OCI-LY1 (cell line): Measurements from ENCODE around the gene PRMT7.

Source experiments
- H2AFZ ChIP-seq: fragments of 200-600 bp; sonication (generic), shearing (Covaris generic); 2 replicates; pipeline ENCODE4 v1.6.0; 2014; ENCODE audit warnings: antibody characterized with exemption, mild to moderate bottlenecking, low read length
- H3F3A ChIP-seq: fragments of 200-600 bp; sonication (generic), shearing (Covaris generic); 2 replicates; pipeline ENCODE4 v1.6.0; 2014; ENCODE audit warnings: mild to moderate bottlenecking, antibody characterized with exemption, low read length, moderate library complexity; ENCODE audit not compliant: insufficient read depth
- H3K27ac ChIP-seq: fragments of 200-600 bp; sonication (generic); 2 replicates; pipeline ENCODE4 v1.5.1; 2014; ENCODE audit warnings: low read length, mixed run types, mild to moderate bottlenecking, low read depth; ENCODE audit not compliant: poor library complexity, severe bottlenecking
- H3K27me3 ChIP-seq: fragments of 200-600 bp; sonication (generic); 2 replicates; pipeline ENCODE4 v1.6.0; 2014; ENCODE audit warnings: antibody characterized with exemption, mild to moderate bottlenecking, low read length, moderate library complexity; ENCODE audit not compliant: insufficient read depth
- H3K36me3 ChIP-seq: fragments of 200-600 bp; sonication (generic); 2 replicates; pipeline ENCODE4 v1.6.1; 2014; ENCODE audit warnings: mild to moderate bottlenecking, antibody characterized with exemption, low read length, moderate library complexity, mixed read lengths; ENCODE audit not compliant: insufficient read depth
- H3K4me1 ChIP-seq: fragments of 200-600 bp; sonication (generic); 2 replicates; pipeline ENCODE4 v1.5.1; 2014; ENCODE audit warnings: mild to moderate bottlenecking, low read length, moderate library complexity; ENCODE audit not compliant: insufficient read depth, severe bottlenecking
- H3K4me2 ChIP-seq: fragments of 200-600 bp; sonication (generic), shearing (Covaris generic); 2 replicates; pipeline ENCODE4 v1.6.1; 2014; ENCODE audit warnings: low read length
- H3K4me3 ChIP-seq: fragments of 200-600 bp; sonication (generic); 2 replicates; pipeline ENCODE4 v1.5.1; 2014; ENCODE audit warnings: low read length, low read depth, mild to moderate bottlenecking, mixed read lengths; ENCODE audit not compliant: poor library complexity, severe bottlenecking
- H3K79me2 ChIP-seq: fragments of 200-600 bp; shearing (Covaris generic); 2 replicates; pipeline ENCODE4 v1.6.1; 2016; ENCODE audit warnings: mixed run types, low read length, mixed read lengths; ENCODE audit not compliant: insufficient read depth
- H3K9ac ChIP-seq: fragments of 200-600 bp; sonication (generic), shearing (Covaris generic); 2 replicates; pipeline ENCODE4 v1.6.1; 2014; ENCODE audit warnings: mild to moderate bottlenecking, low read length, mixed read lengths
- H3K9me2 ChIP-seq: fragments of 200-600 bp; sonication (generic), shearing (Covaris generic); 2 replicates; pipeline ENCODE4 v1.6.1; 2014; ENCODE audit warnings: low read depth, mild to moderate bottlenecking, low read length, mixed read lengths
- H3K9me3 ChIP-seq: fragments of 200-600 bp; shearing (Covaris generic); 2 replicates; pipeline ENCODE4 v1.6.1; 2014; ENCODE audit warnings: low read length, mixed read lengths
- H4K20me1 ChIP-seq: fragments of 200-600 bp; sonication (generic), shearing (Covaris generic); 2 replicates; pipeline ENCODE4 v1.6.0; 2016; ENCODE audit warnings: mild to moderate bottlenecking, low read length; ENCODE audit not compliant: insufficient read depth
- CTCF ChIP-seq: fragments of 200-600 bp; sonication (generic), shearing (Covaris generic); IDR thresholded peaks from 2 replicates; pipeline ENCODE4 v1.5.1; 2017; ENCODE audit warnings: mild to moderate bottlenecking, antibody characterized with exemption, low read length, moderate library complexity, mixed read lengths
- EZH2 ChIP-seq: fragments of 200-600 bp; sonication (generic), shearing (Covaris generic); IDR thresholded peaks from 2 replicates; pipeline ENCODE4 v1.8.0; 2017; ENCODE audit warnings: borderline replicate concordance, mixed run types, mild to moderate bottlenecking, antibody characterized with exemption, low read length, moderate library complexity, mixed read lengths

The PRMT7 gene

GRCh38 chr16:68306633-68307032, 4.2 kb upstream of the PRMT7 start:
- TF ChIP-seq CTCF (no peak), EZH2 (no peak)

DNA sequence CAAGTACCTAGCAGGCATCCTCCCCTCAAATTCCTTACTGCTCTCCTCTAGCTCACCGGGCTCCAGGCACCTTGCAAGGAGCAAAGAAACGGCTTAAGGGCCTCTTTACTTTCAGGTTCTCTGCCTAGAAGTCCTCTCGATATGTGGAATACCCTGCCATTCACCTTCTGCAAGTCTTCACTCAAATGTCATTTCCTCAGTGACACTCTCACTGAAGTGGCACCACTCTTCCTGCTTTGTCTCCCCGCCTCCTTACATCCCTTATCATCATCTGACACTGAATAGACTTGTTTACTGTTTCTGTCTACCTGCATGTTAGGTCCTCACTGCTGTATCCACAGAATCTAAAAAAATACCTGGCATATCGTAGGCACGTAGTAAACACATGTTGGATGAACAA, 1.0 kb upstream of the PRMT7 start:
- Histone ChIP-seq H2AFZ (no peak overlapping the region), H3K9me3 (no peaks in the 10 kb centered on the region), H3K9ac (peak overlapping the region; percentile 82), H4K20me1 (no peaks in the 10 kb centered on the region), H3F3A (no peaks in the 10 kb centered on the region), H3K9me2 (no peaks in the 10 kb centered on the region), H3K4me3 (peak overlapping the region; percentile 83), H3K4me2 (peak overlapping the region; percentile 92), H3K79me2 (peaks cover 29% of the 10 kb centered on the region), H3K36me3 (peaks cover 51% of the 10 kb centered on the region), H3K27ac (peak overlapping the region; percentile 61), H3K27me3 (no peaks in the 10 kb centered on the region), H3K4me1 (peaks cover 36% of the 10 kb centered on the region)
- TF ChIP-seq EZH2 = no peak
- no peak for TF ChIP-seq CTCF

More at GRCh38 chr16:68306633-68307032, 4.2 kb upstream of the PRMT7 start:
- H4K20me1 ChIP-seq = no peaks in the 10 kb centered on the region
- peaks cover 72% of the 10 kb centered on the region for H3K36me3 ChIP-seq
- no peaks in the 10 kb centered on the region for H3K27me3 ChIP-seq
- no peak overlapping the region for H2AFZ ChIP-seq
- peaks cover 14% of the 10 kb centered on the region for H3K4me1 ChIP-seq
- H3K27ac ChIP-seq = no peak overlapping the region
- H3K79me2 ChIP-seq = peaks cover 12% of the 10 kb centered on the region; the same call in 1 of the 2 replicates
- no peak overlapping the region for H3K4me3 ChIP-seq
- peaks cover 3% of the 10 kb centered on the region; the same call in 1 of the 2 replicates for H3F3A ChIP-seq
- H3K9ac ChIP-seq = no peak overlapping the region
- H3K9me3 ChIP-seq = no peaks in the 10 kb centered on the region
- H3K4me2 ChIP-seq = no peak overlapping the region
- H3K9me2 ChIP-seq = no peaks in the 10 kb centered on the region

GRCh38 chr16:68310437-68310773, 414 bp upstream of the PRMT7 start:
- no peaks in the 10 kb centered on the region for H3K27me3 ChIP-seq
- H3K36me3 ChIP-seq = peaks cover 49% of the 10 kb centered on the region
- TF ChIP-seq CTCF (no peak), EZH2 (no peak)
- H3K27ac ChIP-seq = peak overlapping the region; percentile 61
- no peak overlapping the region for H2AFZ ChIP-seq
- H3K4me1 ChIP-seq = peaks cover 36% of the 10 kb centered on the region
- H3K4me3 ChIP-seq = peak overlapping the region; percentile 83
- peak overlapping the region; percentile 92 for H3K4me2 ChIP-seq
- no peaks in the 10 kb centered on the region for H4K20me1 ChIP-seq
- H3K79me2 ChIP-seq = peaks cover 29% of the 10 kb centered on the region
- no peaks in the 10 kb centered on the region for H3K9me2 ChIP-seq
- H3K9ac ChIP-seq = peak overlapping the region; percentile 82
- no peaks in the 10 kb centered on the region for H3K9me3 ChIP-seq
- no peaks in the 10 kb centered on the region for H3F3A ChIP-seq
